IMR-90 (cell line): ENCODE data around the gene PAX5. TPM values are rescaled to one million over a fixed set of nuclear protein-coding genes. Genes with fewer than 3 reads are reported as not detected.

Source experiments
- ATAC-seq: fragments of 200-7000 bp; cut with Tn5 transposase; 2 replicates; pipeline ENCODE4 v1.9.1; 2020; ENCODE audit warnings: low read depth, mild to moderate bottlenecking, moderate library complexity
- BruUV-seq: library from RNA; stranded (reverse); fragments of 400-500 nt; replicated peaks from 2 replicates; lab custom pipeline; 2021; lab: Mats Ljungman, UMichigan
- CTCF ChIA-PET: fragments of 300-600 bp; formaldehyde crosslinking; extraction: SDS; loops from one replicate; lab custom pipeline; 2021; ENCODE audit warnings: antibody characterized with exemption; lab: Yijun Ruan, JAX
- POLR2A ChIA-PET: fragments of 300-600 bp; sonication (Branson Sonifier 250); formaldehyde crosslinking; loops from one replicate; lab custom pipeline; 2022; ENCODE audit warnings: antibody characterized with exemption; ENCODE audit not compliant: unreplicated experiment; lab: Charles Lee
- DNase-seq: peaks from one replicate; pipeline ENCODE4 v3.0.0; 2013
- H2AFZ ChIP-seq: replicated peaks from 2 replicates; pipeline ENCODE3; 2013; ENCODE audit warnings: low read length, mild to moderate bottlenecking; ENCODE audit not compliant: poor library complexity
- H2AK5ac ChIP-seq: 2 replicates; pipeline ENCODE4 v1.6.1; 2013; ENCODE audit warnings: low read depth, low read length, inconsistent platforms
- H2AK9ac ChIP-seq: replicated peaks from 2 replicates; pipeline ENCODE3; 2013; ENCODE audit warnings: mild to moderate bottlenecking, low read depth, low read length, moderate library complexity; ENCODE audit not compliant: poor library complexity
- H2BK120ac ChIP-seq: 2 replicates; pipeline ENCODE4 v1.6.1; 2013; ENCODE audit warnings: low read depth, low read length, inconsistent platforms
- H2BK15ac ChIP-seq: 3 replicates; pipeline ENCODE4 v1.6.1; 2013; ENCODE audit warnings: low read depth, low read length, inconsistent platforms
- H2BK20ac ChIP-seq: 2 replicates; pipeline ENCODE4 v1.6.1; 2013; ENCODE audit warnings: low read depth, mild to moderate bottlenecking, inconsistent platforms, low read length, moderate library complexity
- H2BK5ac ChIP-seq: 2 replicates; pipeline ENCODE4 v1.6.1; 2013; ENCODE audit warnings: mild to moderate bottlenecking, low read depth, low read length, inconsistent platforms; ENCODE audit not compliant: poor library complexity, severe bottlenecking
- H3K14ac ChIP-seq: replicated peaks from 2 replicates; pipeline ENCODE4 v1.6.1; 2013; ENCODE audit warnings: low read depth, low read length, inconsistent platforms
- H3K18ac ChIP-seq: 2 replicates; pipeline ENCODE4 v1.6.1; 2013; ENCODE audit warnings: low read depth, low read length, control low read depth
- H3K23ac ChIP-seq: 2 replicates; pipeline ENCODE4 v1.6.1; 2013; ENCODE audit warnings: low read depth, low read length, inconsistent platforms
- H3K27ac ChIP-seq: 2 replicates; pipeline ENCODE4 v1.5.1; 2013; ENCODE audit warnings: mild to moderate bottlenecking, control low read depth, low read length; ENCODE audit not compliant: insufficient read depth
- H3K27me3 ChIP-seq: 2 replicates; pipeline ENCODE4 v1.6.1; 2013; ENCODE audit warnings: low read length; ENCODE audit not compliant: control insufficient read depth, insufficient read depth
- H3K36me3 ChIP-seq: 2 replicates; pipeline ENCODE4 v1.6.1; 2013; ENCODE audit warnings: low read length, mixed read lengths; ENCODE audit not compliant: control insufficient read depth, insufficient read depth
- H3K4ac ChIP-seq: 2 replicates; pipeline ENCODE4 v1.6.1; 2013; ENCODE audit warnings: low read depth, low read length, inconsistent platforms
- H3K4me1 ChIP-seq: 2 replicates; pipeline ENCODE4 v1.6.1; 2013; ENCODE audit warnings: low read length, mixed read lengths; ENCODE audit not compliant: control insufficient read depth, insufficient read depth
- H3K4me2 ChIP-seq: 2 replicates; pipeline ENCODE4 v1.6.1; 2013; ENCODE audit warnings: low read depth, mild to moderate bottlenecking, control low read depth, low read length, moderate library complexity
- H3K4me3 ChIP-seq: 2 replicates; pipeline ENCODE4 v1.5.1; 2013; ENCODE audit warnings: low read depth, mild to moderate bottlenecking, control low read depth, low read length, moderate library complexity; ENCODE audit not compliant: insufficient read depth
- H3K56ac ChIP-seq: 2 replicates; pipeline ENCODE4 v1.6.1; 2013; ENCODE audit warnings: low read length, inconsistent platforms; ENCODE audit not compliant: insufficient read depth; ENCODE audit errors: extremely low read depth
- H3K79me1 ChIP-seq, 2 experiments: 2 replicates each; pipeline ENCODE4 v1.6.1; 2013; ENCODE audit warnings: low read length in 2 of 2, inconsistent platforms in 1 of 2, low read depth in 1 of 2
- H3K9ac ChIP-seq: 2 replicates; pipeline ENCODE4 v1.6.1; 2013; ENCODE audit warnings: low read depth, low read length, control low read depth
- H3K9me1 ChIP-seq: 2 replicates; pipeline ENCODE4 v1.6.1; 2013; ENCODE audit warnings: low read length, inconsistent platforms; ENCODE audit not compliant: insufficient read depth
- H3K9me3 ChIP-seq: 2 replicates; pipeline ENCODE4 v1.6.1; 2013; ENCODE audit warnings: low read length; ENCODE audit not compliant: control insufficient read depth, insufficient read depth
- H4K20me1 ChIP-seq: 2 replicates; pipeline ENCODE4 v1.6.1; 2013; ENCODE audit warnings: low read length, inconsistent platforms; ENCODE audit not compliant: insufficient read depth
- H4K5ac ChIP-seq: 2 replicates; pipeline ENCODE4 v1.6.1; 2013; ENCODE audit warnings: mild to moderate bottlenecking, low read depth, low read length, control low read depth
- H4K8ac ChIP-seq, 2 experiments: 2 replicates each; pipeline ENCODE4 v1.6.1; 2013; ENCODE audit warnings: low read depth in 2 of 2, low read length in 2 of 2, control low read depth in 1 of 2, inconsistent platforms in 1 of 2
- H4K91ac ChIP-seq: 2 replicates; pipeline ENCODE4 v1.6.1; 2013; ENCODE audit warnings: low read depth, low read length, inconsistent platforms; ENCODE audit not compliant: insufficient read depth
- CHD1 ChIP-seq: IDR thresholded peaks from 2 replicates; pipeline ENCODE4 v1.6.1; 2012; ENCODE audit warnings: low read depth, low read length, improper control_type of control experiment
- WGBS, 2 experiments: methylation state at CpG; one replicate each; pipeline versions ENCODE4 v1.1.5 to v1.1.7; 2013; ENCODE audit warnings: missing lambda C conversion rate in 2 of 2; ENCODE audit not compliant: insufficient read length in 1 of 2; ENCODE audit errors: extremely low coverage in 2 of 2; 5-methylcytosine and 5-hydroxymethylcytosine counted together
- dilution Hi-C: fragments of 300-500 bp; cut with HindIII; formaldehyde crosslinking; loops from one replicate; pipeline ENCODE4 v1.14.3; 2018; ENCODE audit warnings: low sequenced_read_pairs; ENCODE audit not compliant: unreplicated experiment
- in situ Hi-C: fragments of 300-500 bp; cut with MboI; formaldehyde crosslinking; loops from 3 replicates; pipeline ENCODE4 v1.14.3; 2019; ENCODE audit warnings: low sequenced_read_pairs, inconsistent platforms, mixed read lengths
- intact Hi-C: fragments of 100-400 bp; cut with micrococcal nuclease; formaldehyde crosslinking; loops from 2 replicates; pipeline ENCODE4 v1.10.0; 2022
- polyA plus RNA-seq, 3 experiments: library from polyadenylated mRNA; depleted of rRNA; stranded (reverse); fragments of >200 nt; gene quantifications; 2 replicates each; pipeline ENCODE4 v1.2.3, GENCODE V29; 2012; ENCODE audit warnings: low replicate concordance in 1 of 3
- total RNA-seq: library from RNA; depleted of rRNA; stranded (reverse); fragments of >200 nt; gene quantifications from 2 replicates; pipeline ENCODE4 v1.2.3, GENCODE V29; 2012

PAX5 gene
- total and polyA plus RNA-seq, 2 of the 4 experiments (the other 2 are of a cell fraction): not detected

- no TSS peak for BruUV-seq
- no peak for DNase-seq
- dilution Hi-C loops: no loop called here
Measured at GRCh38 chr9:36992501-36993316, 41.4 kb downstream of the PAX5 start.

More at GRCh38 chr9:36992501-36993316, 41.4 kb downstream of the PAX5 start:
- no peaks in the 10 kb centered on the region for H3K36me3 ChIP-seq
- in situ Hi-C loops (loop anchor here (10.0 kb wide), 1 partner anchor 342 kb away; no protein-coding TSS in a partner anchor), intact Hi-C loops (no loop called here)
- ChIA-PET POLR2A (no interaction called here), CTCF (no interaction called here)
- no peak overlapping the region for H3K14ac ChIP-seq
- no peak overlapping the region for H4K91ac ChIP-seq
- H2BK120ac ChIP-seq: no peak overlapping the region
- no peak overlapping the region for H2AK5ac ChIP-seq
- no peak overlapping the region for H4K5ac ChIP-seq
- no peak overlapping the region for H2BK15ac ChIP-seq
- no peak overlapping the region for H3K4ac ChIP-seq
- H2BK20ac ChIP-seq: no peak overlapping the region
- no peaks in the 10 kb centered on the region for H3K79me1 ChIP-seq
- H3K9me1 ChIP-seq: no peaks in the 10 kb centered on the region
- no peak overlapping the region for H3K18ac ChIP-seq
- H3K56ac ChIP-seq: no peak overlapping the region
- no peaks in the 10 kb centered on the region for H4K20me1 ChIP-seq
- H2AK9ac ChIP-seq: no peak overlapping the region
- no peak overlapping the region for H4K8ac ChIP-seq
- no peak overlapping the region for H3K9ac ChIP-seq
- no peak for ATAC-seq
- peaks cover 9% of the 10 kb centered on the region for H3K9me3 ChIP-seq
- TF ChIP-seq CHD1: no peak
- no peaks in the 10 kb centered on the region for H3K4me1 ChIP-seq
- WGBS, 2 experiments: no CpG with 5 or more reads among the region's 7 CpGs
- no peak overlapping the region for H2AFZ ChIP-seq
- no peak overlapping the region for H2BK5ac ChIP-seq
- H3K23ac ChIP-seq: no peak overlapping the region
- H3K4me2 ChIP-seq: no peak overlapping the region
- H3K4me3 ChIP-seq: no peak overlapping the region
- peaks cover 37% of the 10 kb centered on the region for H3K27me3 ChIP-seq
- no peak overlapping the region for H3K27ac ChIP-seq
